ENCODE data around the gene KIRREL3. TPM values are rescaled to one million over a fixed set of nuclear protein-coding genes. Genes with fewer than 3 reads are reported as not detected.

KIRREL3 gene
- total RNA-seq, 4 donors from 2014 or later: 0.82 to 15.7 (median 1.4) TPM; not detected in 1

DNA sequence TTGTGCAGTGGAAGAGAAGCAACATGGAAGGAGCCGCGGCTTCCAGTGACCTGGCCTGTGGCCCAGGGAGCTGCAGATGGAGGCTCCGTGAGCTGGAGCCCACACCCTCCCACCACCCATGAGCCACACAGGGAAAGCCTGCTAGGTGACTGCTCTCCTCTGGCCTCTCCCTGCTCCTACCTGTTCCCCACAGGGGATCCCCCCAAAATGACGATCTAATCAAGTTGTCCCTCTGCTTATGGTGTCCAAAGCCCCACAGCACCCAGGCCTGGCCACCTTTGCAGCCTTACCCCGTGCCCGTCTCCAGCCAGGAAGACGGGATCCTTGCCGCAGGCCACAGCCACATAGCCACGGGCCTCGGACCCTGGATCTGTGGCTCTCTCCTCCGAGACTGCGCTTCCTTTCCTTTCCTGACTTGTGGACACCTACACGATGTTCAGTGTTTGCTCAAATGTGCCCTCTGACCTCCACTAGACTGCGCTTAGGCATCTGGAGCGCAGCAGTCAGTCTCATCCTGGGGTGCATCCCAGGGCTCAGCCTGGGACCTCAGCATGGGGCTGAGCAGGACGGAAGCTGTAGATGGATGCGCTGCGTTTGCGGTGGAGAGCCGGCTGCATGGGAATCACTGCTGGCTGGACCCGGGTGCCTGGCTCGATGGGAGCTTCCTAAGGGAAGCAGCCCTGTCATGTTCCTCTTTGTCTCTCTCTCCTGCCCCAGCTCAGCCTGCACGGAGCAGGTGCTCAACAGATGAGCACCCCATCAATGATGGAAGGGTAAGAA is 511.8 kb downstream of the KIRREL3 start:
- DNase-seq: no peak
- H3K9me3 ChIP-seq: no peaks in the 10 kb centered on the region
- H3K4me1 ChIP-seq: no peaks in the 10 kb centered on the region
- no peak overlapping the region for H3K27ac ChIP-seq
- intact Hi-C loops (cut with DNase I; ENCODE audit: low total_unique reads) (no loop called here), in situ Hi-C loops (cut with MboI; ENCODE audit: low pct_ligation_motif_present in 1 of 4, low pct_unique_long_range_greater_than_20kb in 1 of 4, low sequenced_read_pairs in 3 of 4) (loop anchor here in 2 of 4 donors (10.0 to 25.0 kb wide), 2 partner anchors 174 to 176 kb away; partner anchors contain the start of gene DCPS (in 1 of the 2))
- no peaks in the 10 kb centered on the region for H3K36me3 ChIP-seq
- H3K4me3 ChIP-seq: no peak overlapping the region
- H3K27me3 ChIP-seq: peaks cover 29% of the 10 kb centered on the region
- 80% methylated on average over 23 of the region's 23 CpGs; no CpG with 5 or more reads in 1 of the 2 donors for WGBS, 2 donors (ENCODE audit: low coverage in 1 of 2)
- TF ChIP-seq EP300 (IDR thresholded peaks at IDR 0.05; ENCODE audit: low read depth) (no peak), POLR2A (IDR thresholded peaks at IDR 0.05) (no peak), POLR2AphosphoS5 (IDR thresholded peaks at IDR 0.05) (no peak)
- TF ChIP-seq, protein P1, sequence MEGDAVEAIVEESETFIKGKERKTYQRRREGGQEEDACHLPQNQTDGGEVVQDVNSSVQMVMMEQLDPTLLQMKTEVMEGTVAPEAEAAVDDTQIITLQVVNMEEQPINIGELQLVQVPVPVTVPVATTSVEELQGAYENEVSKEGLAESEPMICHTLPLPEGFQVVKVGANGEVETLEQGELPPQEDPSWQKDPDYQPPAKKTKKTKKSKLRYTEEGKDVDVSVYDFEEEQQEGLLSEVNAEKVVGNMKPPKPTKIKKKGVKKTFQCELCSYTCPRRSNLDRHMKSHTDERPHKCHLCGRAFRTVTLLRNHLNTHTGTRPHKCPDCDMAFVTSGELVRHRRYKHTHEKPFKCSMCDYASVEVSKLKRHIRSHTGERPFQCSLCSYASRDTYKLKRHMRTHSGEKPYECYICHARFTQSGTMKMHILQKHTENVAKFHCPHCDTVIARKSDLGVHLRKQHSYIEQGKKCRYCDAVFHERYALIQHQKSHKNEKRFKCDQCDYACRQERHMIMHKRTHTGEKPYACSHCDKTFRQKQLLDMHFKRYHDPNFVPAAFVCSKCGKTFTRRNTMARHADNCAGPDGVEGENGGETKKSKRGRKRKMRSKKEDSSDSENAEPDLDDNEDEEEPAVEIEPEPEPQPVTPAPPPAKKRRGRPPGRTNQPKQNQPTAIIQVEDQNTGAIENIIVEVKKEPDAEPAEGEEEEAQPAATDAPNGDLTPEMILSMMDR (IDR thresholded peaks at IDR 0.05): no peak

GRCh38 chr11:126487711-126488110 is 512.9 kb downstream of the KIRREL3 start:
- Histone ChIP-seq H3K36me3 (no peaks in the 10 kb centered on the region), H3K27me3 (peaks cover 39% of the 10 kb centered on the region), H3K9me3 (no peaks in the 10 kb centered on the region), H3K4me1 (no peaks in the 10 kb centered on the region), H3K4me3 (no peak overlapping the region), H3K27ac (no peak overlapping the region)
- TF ChIP-seq, protein P1 (IDR thresholded peaks at IDR 0.05): no peak
- TF ChIP-seq POLR2AphosphoS5 (IDR thresholded peaks at IDR 0.05) (no peak), POLR2A (IDR thresholded peaks at IDR 0.05) (no peak), EP300 (IDR thresholded peaks at IDR 0.05; ENCODE audit: low read depth) (no peak)
- 95% methylated on average over 8 of the region's 8 CpGs; no CpG with 5 or more reads in 1 of the 2 donors for WGBS, 2 donors (ENCODE audit: low coverage in 1 of 2)
- no peak for DNase-seq
- in situ Hi-C loops (cut with MboI; ENCODE audit: low pct_ligation_motif_present in 1 of 4, low pct_unique_long_range_greater_than_20kb in 1 of 4, low sequenced_read_pairs in 3 of 4) (loop anchor here in 2 of 4 donors (10.0 to 25.0 kb wide), 2 partner anchors 173 to 175 kb away; partner anchors contain the start of gene DCPS (in 1 of the 2)), intact Hi-C loops (cut with DNase I; ENCODE audit: low total_unique reads) (no loop called here)

DNA sequence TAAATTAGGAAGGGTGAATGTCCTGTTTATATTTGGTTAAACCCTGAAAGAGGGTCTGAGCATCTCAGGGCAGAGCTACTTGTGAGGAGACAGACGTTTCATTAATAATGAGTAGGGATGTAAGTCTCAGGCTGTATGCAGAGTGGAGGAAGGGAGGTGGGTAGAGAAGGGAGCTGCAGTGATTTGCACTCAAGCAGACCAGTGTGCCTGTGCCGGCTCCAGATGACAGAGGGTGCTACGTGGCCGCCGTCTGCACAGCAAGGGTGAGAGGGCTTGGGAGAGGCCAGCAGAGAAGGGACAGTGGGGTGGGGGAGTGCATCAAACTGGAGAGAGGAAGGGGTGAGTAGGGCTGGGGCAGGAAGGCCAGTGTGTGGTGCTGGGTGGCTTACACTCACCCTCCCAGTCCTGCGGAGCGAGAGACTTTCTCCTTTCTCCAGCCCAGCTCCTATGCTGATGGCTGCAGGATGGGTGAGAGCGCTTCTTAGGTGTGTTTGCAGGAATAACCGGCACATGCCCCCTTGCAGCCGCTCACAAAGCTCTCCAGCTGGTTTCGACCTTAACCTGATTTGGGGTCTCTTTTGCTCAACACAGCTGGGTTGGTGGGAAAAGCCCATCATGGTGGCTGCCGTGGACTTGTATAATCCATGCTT is 514.5 kb downstream of the KIRREL3 start:
- H3K27ac ChIP-seq: no peak overlapping the region
- in situ Hi-C loops (cut with MboI; ENCODE audit: low pct_ligation_motif_present in 1 of 4, low pct_unique_long_range_greater_than_20kb in 1 of 4, low sequenced_read_pairs in 3 of 4): loop anchor here in 2 of 4 donors (10.0 to 25.0 kb wide), 2 partner anchors 171 to 174 kb away; partner anchors contain the start of gene DCPS (in 1 of the 2)
- H3K36me3 ChIP-seq: no peaks in the 10 kb centered on the region
- H3K9me3 ChIP-seq: no peaks in the 10 kb centered on the region
- 11 to 79% methylated on average over 1 to 12 of the region's 12 CpGs for WGBS, 2 donors (ENCODE audit: low coverage in 1 of 2)
- H3K4me3 ChIP-seq: no peak overlapping the region
- no peak for DNase-seq
- peaks cover 54% of the 10 kb centered on the region for H3K27me3 ChIP-seq
- H3K4me1 ChIP-seq: no peaks in the 10 kb centered on the region
- TF ChIP-seq, protein P1 (IDR thresholded peaks at IDR 0.05): no peak
- TF ChIP-seq POLR2A (IDR thresholded peaks at IDR 0.05) (no peak), POLR2AphosphoS5 (IDR thresholded peaks at IDR 0.05) (no peak), EP300 (IDR thresholded peaks at IDR 0.05; ENCODE audit: low read depth) (no peak)
- intact Hi-C loops (cut with DNase I; ENCODE audit: low total_unique reads): no loop called here
